Cardiac fibroblast (primary cell): ENCODE data around the gene SEC14L6.
A peak's percentile ranks its signal among the peaks of the same experiment; 100 is the strongest.

ENCODE experiments used
- DNase-seq, 2 donors: peaks; one replicate each; pipeline versions ENCODE4 v3.0.0 to v3.0.0-alpha.2; 2010; ENCODE audit warnings: low read depth in 2 of 2
- H3K4me3 ChIP-seq, 2 donors: replicated peaks in 1 of 2; 1 replicate in 1 of 2; 2 replicates in 1 of 2; pipeline ENCODE4 v1.5.1; 2011; ENCODE audit warnings: low read depth in 2 of 2, low read length in 2 of 2, mild to moderate bottlenecking in 2 of 2, moderate library complexity in 1 of 2
- CTCF ChIP-seq: IDR thresholded peaks from one replicate; pipeline ENCODE4 v1.5.1; 2011; ENCODE audit warnings: low read depth, mild to moderate bottlenecking, low read length, inconsistent platforms

Gene SEC14L6

GRCh38 chr22:30582788-30583545 lies 36.4 kb upstream of the SEC14L6 start:
- DNase-seq, result peak in 1 of 2 donors; percentile 22
- TF ChIP-seq CTCF, result no peak

GRCh38 chr22:30582051-30582450 lies 35.5 kb upstream of the SEC14L6 start:
- H3K4me3 ChIP-seq, result no peak overlapping the region
- peak; percentile 35 to 41 for DNase-seq
- no peak for TF ChIP-seq CTCF

More at GRCh38 chr22:30582788-30583545, 36.4 kb upstream of the SEC14L6 start:
- no peak overlapping the region for H3K4me3 ChIP-seq

- no peak overlapping the region for H3K4me3 ChIP-seq
- no peak for DNase-seq
- TF ChIP-seq CTCF, result no peak
Observed at GRCh38 chr22:30580896-30581295, 34.4 kb upstream of the SEC14L6 start.

GRCh38 chr22:30578481-30578880 lies 31.9 kb upstream of the SEC14L6 start:
- no peak for TF ChIP-seq CTCF
- no peak for DNase-seq
- H3K4me3 ChIP-seq, result no peak overlapping the region

GRCh38 chr22:30575859-30576258 lies 29.3 kb upstream of the SEC14L6 start:
- no peak for TF ChIP-seq CTCF
- peak in 1 of 2 donors; percentile 13 for DNase-seq
- H3K4me3 ChIP-seq, result no peak overlapping the region

- H3K4me3 ChIP-seq, result no peak overlapping the region
- peak; percentile 6 for TF ChIP-seq CTCF
- DNase-seq, result peak; percentile 74 to 93
Observed at GRCh38 chr22:30574997-30575671, 28.6 kb upstream of the SEC14L6 start.
